ENCODE results near the gene IFITM5. TPM values are rescaled to one million over a fixed set of nuclear protein-coding genes. Genes with fewer than 3 reads are reported as not detected.

The IFITM5 gene
- total RNA-seq, 1 experiment from 2014 or later = not detected

- DNase-seq (ENCODE audit: low spot score) = peak; percentile 63
Measured at GRCh38 chr11:268716-269145, 30.6 kb downstream of the IFITM5 start.

DNA sequence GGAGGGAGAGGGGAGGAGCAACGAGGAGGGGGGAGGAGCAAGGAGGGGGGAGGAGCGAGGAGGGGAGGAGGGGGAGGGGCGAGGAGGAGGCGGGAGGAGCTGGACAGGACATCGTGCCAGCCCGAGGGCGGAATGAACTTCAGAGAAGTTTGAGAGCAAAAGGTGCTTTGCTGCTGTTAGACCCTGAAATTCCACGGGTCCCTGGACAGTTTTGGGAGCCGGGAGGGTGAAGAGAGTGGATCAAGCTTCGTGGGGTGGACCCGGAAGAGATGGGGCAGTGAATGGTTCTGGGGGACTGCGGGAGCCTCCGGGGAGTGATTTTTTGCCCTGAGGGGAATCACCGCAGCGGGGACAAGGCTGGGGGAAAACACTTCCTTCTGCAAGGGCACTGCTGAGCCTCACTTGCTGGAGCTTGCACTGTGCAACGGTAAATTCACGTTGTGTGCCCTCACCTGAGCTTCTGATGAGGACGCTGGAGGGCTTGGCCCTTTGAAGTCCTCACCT lies 31.8 kb downstream of the IFITM5 start:
- peak; percentile 22 for DNase-seq (ENCODE audit: low spot score)

- no peak for DNase-seq (ENCODE audit: low spot score)
Measured at GRCh38 chr11:266676-267439, 32.5 kb downstream of the IFITM5 start.

GRCh38 chr11:261624-262023 lies 37.7 kb downstream of the IFITM5 start:
- no peak for DNase-seq (ENCODE audit: low spot score)

DNA sequence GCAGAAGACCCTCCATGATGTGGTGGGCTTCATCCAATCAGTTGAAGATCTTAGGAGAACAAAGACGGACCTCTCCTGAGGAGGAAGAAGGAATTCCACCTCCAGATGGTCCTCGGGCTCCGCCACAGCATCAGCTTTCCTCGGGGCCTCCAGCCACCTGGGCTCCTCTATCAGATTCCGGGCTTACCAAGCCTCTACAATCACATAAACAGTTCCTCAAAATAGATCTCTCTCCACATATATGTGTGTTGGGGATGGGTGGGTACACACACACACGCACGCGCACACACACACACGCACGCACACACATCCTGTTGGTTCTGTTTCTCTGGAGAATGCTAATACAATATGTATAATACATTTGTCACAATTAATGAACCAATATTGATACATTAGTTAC lies 39.9 kb downstream of the IFITM5 start:
- DNase-seq (ENCODE audit: low spot score) = no peak

GRCh38 chr11:257766-258493 lies 41.4 kb downstream of the IFITM5 start:
- DNase-seq (ENCODE audit: low spot score) = peak; percentile 53

DNA sequence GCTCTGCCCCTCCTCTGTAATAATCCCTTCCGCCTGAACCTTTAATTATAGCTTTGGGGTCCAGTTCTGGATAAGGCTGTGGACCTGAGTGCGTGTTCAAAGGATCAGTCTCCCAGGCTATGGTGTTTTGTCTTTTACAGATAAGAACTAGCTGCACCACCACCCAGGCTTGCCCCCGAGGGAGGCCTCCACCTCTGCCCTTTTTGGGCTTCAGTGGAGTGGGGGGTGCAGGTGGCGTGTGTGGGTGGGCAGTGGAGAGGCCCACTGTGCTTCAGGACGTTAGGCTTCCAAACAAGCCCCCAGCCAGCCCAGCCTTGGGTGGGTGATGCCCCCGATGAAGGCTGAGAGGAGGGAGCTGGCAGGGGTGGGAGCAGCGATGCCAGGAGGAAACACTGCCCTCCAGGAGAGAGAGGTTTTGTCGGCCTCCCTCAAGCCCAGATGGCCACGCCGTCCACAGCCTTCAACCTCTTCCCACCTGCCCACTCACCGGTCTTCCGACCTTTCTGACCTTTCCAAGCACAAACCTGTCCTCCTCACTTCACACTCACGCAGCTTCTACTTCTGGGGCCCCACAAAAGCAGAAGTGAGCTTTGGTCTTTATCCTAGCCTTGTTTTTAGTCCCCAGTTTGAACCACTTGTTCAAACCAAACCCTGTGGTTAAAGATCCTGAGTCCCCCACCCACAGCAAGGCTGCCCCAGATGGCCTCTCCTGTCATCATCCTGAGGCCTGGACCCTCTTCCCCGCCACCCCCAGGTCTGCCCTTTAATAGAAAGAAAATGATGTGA lies 42.2 kb downstream of the IFITM5 start:
- no peak for DNase-seq (ENCODE audit: low spot score)

GRCh38 chr11:255816-256215 lies 43.5 kb downstream of the IFITM5 start:
- no peak for DNase-seq (ENCODE audit: low spot score)

GRCh38 chr11:255176-255575 lies 44.1 kb downstream of the IFITM5 start:
- DNase-seq (ENCODE audit: low spot score) = no peak

DNA sequence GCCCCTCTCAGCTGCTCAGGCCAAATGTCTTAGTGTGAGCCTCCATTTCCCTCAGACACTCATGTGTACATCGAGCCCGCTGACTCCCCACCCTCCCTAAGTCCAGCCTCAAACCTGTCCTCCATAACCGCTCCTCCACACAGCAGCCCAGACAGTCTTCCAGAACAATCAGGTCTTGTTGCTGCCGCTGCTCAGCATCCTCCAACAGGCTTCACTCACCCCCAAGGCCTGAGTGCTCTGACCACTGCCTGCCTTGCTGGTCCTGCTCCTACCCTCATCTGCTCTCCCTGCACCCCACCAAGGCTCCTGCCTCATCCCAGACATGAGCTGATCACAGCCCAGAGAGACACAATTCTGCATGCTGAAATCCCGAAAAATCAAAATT lies 45.4 kb downstream of the IFITM5 start:
- DNase-seq (ENCODE audit: low spot score) = no peak

DNA sequence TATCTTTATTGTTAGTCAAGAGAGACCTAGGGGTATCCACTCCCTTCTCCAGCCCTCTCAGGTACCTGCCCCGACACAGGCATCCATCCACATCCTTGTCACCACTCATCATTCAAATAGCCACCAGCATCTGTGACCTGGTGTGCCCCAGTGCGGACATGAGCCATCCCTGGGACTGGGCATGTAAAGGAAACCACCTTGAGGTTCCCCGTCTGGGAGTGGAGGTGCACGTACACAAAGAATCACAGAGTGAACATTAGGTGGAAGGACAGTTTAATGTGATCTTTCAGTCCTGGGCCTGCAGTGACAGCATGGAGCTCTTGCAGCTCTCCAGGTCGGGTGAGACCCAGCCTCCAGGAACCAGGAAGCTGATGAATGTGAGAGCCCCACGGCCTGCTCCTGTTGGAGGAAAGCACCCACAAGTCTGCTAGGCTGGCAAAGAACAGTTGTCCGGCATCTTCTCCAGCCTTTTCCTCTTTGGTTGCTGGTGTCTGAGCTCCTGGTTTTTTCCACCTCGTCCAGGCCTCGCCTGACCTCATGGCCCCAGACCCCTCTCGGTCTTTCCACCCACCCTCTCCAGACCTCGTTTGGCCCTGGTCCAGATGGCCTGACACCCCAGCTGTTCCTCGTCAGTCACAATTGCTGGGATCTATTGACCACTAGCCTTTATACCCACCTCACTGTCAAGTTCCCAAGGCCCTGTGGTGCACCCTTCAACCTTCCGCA lies 46.0 kb downstream of the IFITM5 start:
- DNase-seq (ENCODE audit: low spot score) = no peak

- no peak for DNase-seq (ENCODE audit: low spot score)
Measured at GRCh38 chr11:252666-253065, 46.7 kb downstream of the IFITM5 start.

- no peak for DNase-seq (ENCODE audit: low spot score)
Measured at GRCh38 chr11:251550-251949, 47.8 kb downstream of the IFITM5 start.

GRCh38 chr11:250740-251299 lies 48.5 kb downstream of the IFITM5 start:
- DNase-seq (ENCODE audit: low spot score) = peak; percentile 61

GRCh38 chr11:250274-250673 lies 49.1 kb downstream of the IFITM5 start:
- DNase-seq (ENCODE audit: low spot score) = no peak

- DNase-seq (ENCODE audit: low spot score) = no peak
Measured at GRCh38 chr11:249062-249461, 50.3 kb downstream of the IFITM5 start.

Small RNA genes within 50 kb of the gene (small RNA-seq; reads per million reads assigned to genes)
- not detected for gene AC136475.6

Other genes with a start within 250 kb of the IFITM5 start
- not detected in 2 replicates for gene SCGB1C1, start 106.4 kb downstream of the IFITM5 start, total RNA-seq (2014; rRNA removed; shearing (Covaris generic))
- 45.6 and 47.9 TPM in 2 replicates for gene BET1L, start 92.1 kb downstream of the IFITM5 start, total RNA-seq (2014; rRNA removed; shearing (Covaris generic))
- gene RIC8A, start 91.8 kb downstream of the IFITM5 start, total RNA-seq (2014; rRNA removed; shearing (Covaris generic)) = 253 and 283 TPM in 2 replicates
- 8.6 and 11.5 TPM in 2 replicates for gene SIRT3, start 63.2 kb downstream of the IFITM5 start, total RNA-seq (2014; rRNA removed; shearing (Covaris generic))
- 235 TPM in 2 replicates for gene PSMD13, start 62.5 kb downstream of the IFITM5 start, total RNA-seq (2014; rRNA removed; shearing (Covaris generic))
- gene NLRP6, start 21.1 kb downstream of the IFITM5 start, total RNA-seq (2014; rRNA removed; shearing (Covaris generic)) = not detected in 2 replicates
- 175 and 194 TPM in 2 replicates for gene PGGHG, start 10.4 kb downstream of the IFITM5 start, total RNA-seq (2014; rRNA removed; shearing (Covaris generic))
- 31.2 and 32.3 TPM in 2 replicates for gene IFITM2, start 8.3 kb upstream of the IFITM5 start, total RNA-seq (2014; rRNA removed; shearing (Covaris generic))
- gene IFITM1, start 14.5 kb upstream of the IFITM5 start, total RNA-seq (2014; rRNA removed; shearing (Covaris generic)) = 6.8 and 7.6 TPM in 2 replicates
- gene IFITM3, start 21.3 kb upstream of the IFITM5 start, total RNA-seq (2014; rRNA removed; shearing (Covaris generic)) = 10.6 and 30.1 TPM in 2 replicates
- gene B4GALNT4, start 70.0 kb upstream of the IFITM5 start, total RNA-seq (2014; rRNA removed; shearing (Covaris generic)) = not detected in 2 replicates
- 284 and 306 TPM in 2 replicates for gene PKP3, start 94.7 kb upstream of the IFITM5 start, total RNA-seq (2014; rRNA removed; shearing (Covaris generic))
- gene SIGIRR, start 115.5 kb upstream of the IFITM5 start, total RNA-seq (2014; rRNA removed; shearing (Covaris generic)) = 295 and 312 TPM in 2 replicates
- gene ANO9, start 142.5 kb upstream of the IFITM5 start, total RNA-seq (2014; rRNA removed; shearing (Covaris generic)) = 63.7 and 94.0 TPM in 2 replicates
- gene PTDSS2, start 150.8 kb upstream of the IFITM5 start, total RNA-seq (2014; rRNA removed; shearing (Covaris generic)) = 56.6 and 63.4 TPM in 2 replicates
- gene RNH1, start 207.7 kb upstream of the IFITM5 start, total RNA-seq (2014; rRNA removed; shearing (Covaris generic)) = 470 and 513 TPM in 2 replicates
- 217 and 259 TPM in 2 replicates for gene HRAS, start 236.1 kb upstream of the IFITM5 start, total RNA-seq (2014; rRNA removed; shearing (Covaris generic))
- 8.1 and 10.0 TPM in 2 replicates for gene LRRC56, start 238.0 kb upstream of the IFITM5 start, total RNA-seq (2014; rRNA removed; shearing (Covaris generic))